ENCODE results near the gene SORCS1. TPM values are rescaled to one million over a fixed set of nuclear protein-coding genes. Genes with fewer than 3 reads are reported as not detected.

SORCS1 gene
- polyA plus RNA-seq, 1 donor: 18.3 TPM

GRCh38 chr10:106815427-106816043 lies 349.0 kb downstream of the SORCS1 start:
- no peak for DNase-seq

GRCh38 chr10:106804992-106805582 lies 359.4 kb downstream of the SORCS1 start:
- DNase-seq: no peak

- no peak for DNase-seq
Measured at GRCh38 chr10:106802949-106803348, 361.6 kb downstream of the SORCS1 start.

GRCh38 chr10:106799776-106800175 lies 364.7 kb downstream of the SORCS1 start:
- DNase-seq: no peak

GRCh38 chr10:106795619-106796018 lies 368.9 kb downstream of the SORCS1 start:
- peak; percentile 43 for DNase-seq

GRCh38 chr10:106793617-106794016 lies 370.9 kb downstream of the SORCS1 start:
- no peak for DNase-seq

- no peak for DNase-seq
Measured at GRCh38 chr10:106789623-106790022, 374.9 kb downstream of the SORCS1 start.

GRCh38 chr10:106788982-106789381 lies 375.5 kb downstream of the SORCS1 start:
- no peak for DNase-seq

GRCh38 chr10:106785528-106785927 lies 379.0 kb downstream of the SORCS1 start:
- no peak for DNase-seq

- DNase-seq: no peak
Measured at GRCh38 chr10:106780632-106781031, 383.9 kb downstream of the SORCS1 start.

- DNase-seq: no peak
Measured at GRCh38 chr10:106777841-106778240, 386.7 kb downstream of the SORCS1 start.

GRCh38 chr10:106775127-106775526 lies 389.4 kb downstream of the SORCS1 start:
- no peak for DNase-seq

GRCh38 chr10:106772957-106773356 lies 391.5 kb downstream of the SORCS1 start:
- no peak for DNase-seq

GRCh38 chr10:106771154-106771553 lies 393.4 kb downstream of the SORCS1 start:
- no peak for DNase-seq

GRCh38 chr10:106768204-106768603 lies 396.3 kb downstream of the SORCS1 start:
- no peak for DNase-seq

GRCh38 chr10:106765928-106766327 lies 398.6 kb downstream of the SORCS1 start:
- no peak for DNase-seq

GRCh38 chr10:106765241-106765754 lies 399.2 kb downstream of the SORCS1 start:
- DNase-seq: no peak

- no peak for DNase-seq
Measured at GRCh38 chr10:106764360-106764759, 400.1 kb downstream of the SORCS1 start.

GRCh38 chr10:106761906-106762305 lies 402.6 kb downstream of the SORCS1 start:
- no peak for DNase-seq

- no peak for DNase-seq
Measured at GRCh38 chr10:106757521-106757920, 407.0 kb downstream of the SORCS1 start.

- DNase-seq: no peak
Measured at GRCh38 chr10:106751091-106751490, 413.4 kb downstream of the SORCS1 start.

GRCh38 chr10:106746868-106747267 lies 417.6 kb downstream of the SORCS1 start:
- no peak for DNase-seq

GRCh38 chr10:106741006-106741530 lies 423.4 kb downstream of the SORCS1 start:
- no peak for DNase-seq

GRCh38 chr10:106740071-106740470 lies 424.4 kb downstream of the SORCS1 start:
- no peak for DNase-seq

Data from left kidney (tissue), 2 donors.